ENCODE data around the gene SRD5A2.

The SRD5A2 gene, protein sequence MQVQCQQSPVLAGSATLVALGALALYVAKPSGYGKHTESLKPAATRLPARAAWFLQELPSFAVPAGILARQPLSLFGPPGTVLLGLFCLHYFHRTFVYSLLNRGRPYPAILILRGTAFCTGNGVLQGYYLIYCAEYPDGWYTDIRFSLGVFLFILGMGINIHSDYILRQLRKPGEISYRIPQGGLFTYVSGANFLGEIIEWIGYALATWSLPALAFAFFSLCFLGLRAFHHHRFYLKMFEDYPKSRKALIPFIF

DNA sequence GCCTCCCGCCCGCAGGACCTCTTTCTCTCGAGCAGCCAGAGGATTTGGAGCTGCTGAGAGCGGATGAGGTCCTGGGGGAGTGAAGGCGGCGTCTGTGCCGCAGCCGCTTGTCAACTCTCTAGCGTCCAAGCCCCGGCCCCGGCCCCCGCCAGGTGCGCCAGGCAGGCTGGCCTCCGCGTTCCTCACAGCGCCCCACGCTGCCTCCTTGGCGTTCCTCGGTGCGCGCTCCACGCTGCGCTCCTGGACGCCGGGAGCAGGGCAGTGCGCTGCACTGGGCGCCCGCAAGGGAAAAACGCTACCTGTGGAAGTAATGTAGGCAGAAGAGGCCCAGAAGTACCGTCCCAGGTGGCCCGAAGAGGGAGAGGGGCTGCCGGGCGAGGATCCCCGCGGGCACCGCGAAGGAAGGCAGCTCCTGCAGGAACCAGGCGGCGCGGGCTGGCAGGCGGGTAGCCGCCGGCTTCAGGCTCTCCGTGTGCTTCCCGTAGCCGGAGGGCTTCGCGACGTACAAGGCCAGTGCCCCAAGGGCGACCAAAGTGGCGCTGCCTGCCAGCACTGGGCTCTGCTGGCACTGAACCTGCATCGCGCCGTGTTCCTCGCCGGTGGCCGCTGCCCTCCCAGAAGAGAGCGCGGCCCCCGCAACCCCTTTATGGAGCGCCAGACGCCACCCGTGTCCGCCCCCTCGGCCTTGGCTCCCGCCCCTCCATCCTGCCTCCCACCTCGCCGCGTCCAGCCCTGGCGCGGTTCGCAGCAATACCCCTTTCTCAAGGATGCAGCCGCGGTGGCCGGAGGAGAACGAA lies at the start of gene SRD5A2:
SRD5A2 (minus strand) TSS at position 618 of the 797 bp plus-strand sequence; CDS start at position 580, 38 bp downstream.
- H3K27ac ChIP-seq = no peak within 1 kb of the TSS
- no peak for TF ChIP-seq ZFX (IDR thresholded peaks at IDR 0.05)
- TF ChIP-seq, protein P1, sequence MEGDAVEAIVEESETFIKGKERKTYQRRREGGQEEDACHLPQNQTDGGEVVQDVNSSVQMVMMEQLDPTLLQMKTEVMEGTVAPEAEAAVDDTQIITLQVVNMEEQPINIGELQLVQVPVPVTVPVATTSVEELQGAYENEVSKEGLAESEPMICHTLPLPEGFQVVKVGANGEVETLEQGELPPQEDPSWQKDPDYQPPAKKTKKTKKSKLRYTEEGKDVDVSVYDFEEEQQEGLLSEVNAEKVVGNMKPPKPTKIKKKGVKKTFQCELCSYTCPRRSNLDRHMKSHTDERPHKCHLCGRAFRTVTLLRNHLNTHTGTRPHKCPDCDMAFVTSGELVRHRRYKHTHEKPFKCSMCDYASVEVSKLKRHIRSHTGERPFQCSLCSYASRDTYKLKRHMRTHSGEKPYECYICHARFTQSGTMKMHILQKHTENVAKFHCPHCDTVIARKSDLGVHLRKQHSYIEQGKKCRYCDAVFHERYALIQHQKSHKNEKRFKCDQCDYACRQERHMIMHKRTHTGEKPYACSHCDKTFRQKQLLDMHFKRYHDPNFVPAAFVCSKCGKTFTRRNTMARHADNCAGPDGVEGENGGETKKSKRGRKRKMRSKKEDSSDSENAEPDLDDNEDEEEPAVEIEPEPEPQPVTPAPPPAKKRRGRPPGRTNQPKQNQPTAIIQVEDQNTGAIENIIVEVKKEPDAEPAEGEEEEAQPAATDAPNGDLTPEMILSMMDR (conservative IDR thresholded peaks at IDR 0.05) = no peak

DNA sequence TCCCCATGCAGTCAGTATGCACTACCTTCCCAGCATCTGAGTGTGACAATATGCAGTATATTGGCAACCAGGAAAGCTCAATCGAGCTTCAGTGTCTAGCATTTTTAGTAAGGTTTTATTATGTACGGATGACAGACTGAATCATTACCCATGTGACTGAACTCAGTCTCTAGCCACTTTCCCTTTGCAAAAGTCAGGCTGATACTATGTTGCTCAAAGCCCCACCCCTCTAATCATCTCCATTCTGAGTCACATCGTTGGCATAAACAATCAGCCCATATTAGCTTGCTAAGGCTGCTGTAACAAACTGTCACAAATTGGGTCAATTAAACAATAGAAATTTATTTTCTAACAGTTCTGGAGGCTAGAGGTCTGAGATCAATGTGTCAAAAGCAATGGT lies 25.8 kb upstream of the SRD5A2 start:
- no peak for TF ChIP-seq ZFX (IDR thresholded peaks at IDR 0.05)
- TF ChIP-seq, protein P1 (conservative IDR thresholded peaks at IDR 0.05) = no peak
- no peak overlapping the region for H3K27ac ChIP-seq

DNA sequence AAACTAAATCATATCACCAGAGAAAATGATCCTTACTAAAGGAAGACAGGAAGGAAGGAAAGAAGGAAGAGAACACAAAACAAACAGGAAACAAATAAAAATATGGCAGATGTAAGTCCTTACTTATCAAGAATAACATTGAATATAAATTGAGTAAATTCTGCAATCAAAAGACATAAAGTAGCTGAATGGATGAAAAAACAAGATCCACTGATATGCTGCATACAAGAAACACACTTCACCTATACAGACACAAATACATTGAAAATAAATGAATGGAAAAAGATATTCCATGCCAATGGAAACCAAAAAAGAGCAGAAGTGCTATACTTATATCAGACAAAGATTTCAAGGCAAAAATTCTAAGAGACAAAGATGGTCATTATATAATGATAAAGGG lies 18.0 kb upstream of the SRD5A2 start:
- TF ChIP-seq, protein P1 (conservative IDR thresholded peaks at IDR 0.05) = no peak
- H3K27ac ChIP-seq = no peak overlapping the region

DNA sequence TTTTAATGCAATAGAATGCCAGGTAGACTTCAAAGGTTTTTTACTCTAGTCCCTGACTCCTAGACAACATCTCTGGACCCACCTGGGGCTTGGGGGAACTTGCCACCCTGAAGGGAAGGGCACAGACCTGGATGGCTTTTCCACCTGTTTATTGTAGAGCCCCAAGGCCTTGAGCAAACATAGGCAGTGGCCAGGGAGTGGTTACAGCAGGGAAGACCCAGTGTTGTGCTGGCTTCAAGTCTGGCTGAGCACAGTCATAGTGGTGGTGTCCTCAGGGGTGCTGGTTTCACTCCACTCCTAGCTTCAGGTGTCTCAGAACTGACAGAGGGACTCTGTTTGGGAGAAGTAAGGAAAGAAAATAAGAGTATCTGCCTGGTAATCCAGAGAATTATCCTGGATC lies 5.5 kb upstream of the SRD5A2 start:
- H3K27ac ChIP-seq = no peak overlapping the region

DNA sequence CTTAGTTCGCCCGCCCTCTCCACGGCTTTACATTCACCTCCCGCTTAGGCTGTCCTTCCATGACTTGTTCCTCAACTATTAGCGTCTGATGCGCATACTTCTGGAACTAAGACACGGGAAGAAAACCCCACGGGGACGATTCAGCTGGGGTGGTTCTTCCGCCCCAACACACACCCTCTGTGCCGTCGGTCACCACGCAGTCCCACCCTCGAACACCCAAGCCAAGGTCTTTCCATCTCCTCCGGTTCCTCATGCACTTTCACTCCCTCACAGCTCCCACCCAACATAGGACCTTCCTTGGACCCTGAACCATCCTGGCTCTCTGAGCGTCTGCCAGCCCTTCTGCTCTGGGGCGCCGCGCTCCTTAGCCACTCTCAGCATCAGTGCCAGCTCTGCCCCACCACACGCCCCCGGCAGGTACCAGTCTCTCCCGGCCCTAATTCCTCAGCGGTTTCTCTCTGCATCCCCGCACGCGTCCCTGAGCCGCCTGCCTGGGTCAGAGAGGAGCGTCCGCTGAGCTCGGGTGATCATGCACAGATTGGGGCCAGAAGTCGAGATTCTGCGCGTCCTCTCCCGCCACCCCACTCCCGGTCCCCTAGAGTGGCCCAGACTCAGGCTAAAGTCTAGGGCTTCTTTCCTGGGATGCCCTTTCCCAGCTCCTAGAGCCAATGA lies 522 bp upstream of the SRD5A2 start:
- TF ChIP-seq ZFX (IDR thresholded peaks at IDR 0.05) = no peak
- TF ChIP-seq, protein P1 (conservative IDR thresholded peaks at IDR 0.05) = no peak
- H3K27ac ChIP-seq = no peak overlapping the region

More for the DNA sequence above, 5.5 kb upstream of the SRD5A2 start:
- TF ChIP-seq, protein P1 (conservative IDR thresholded peaks at IDR 0.05) = no peak
- no peak for TF ChIP-seq ZFX (IDR thresholded peaks at IDR 0.05)

DNA sequence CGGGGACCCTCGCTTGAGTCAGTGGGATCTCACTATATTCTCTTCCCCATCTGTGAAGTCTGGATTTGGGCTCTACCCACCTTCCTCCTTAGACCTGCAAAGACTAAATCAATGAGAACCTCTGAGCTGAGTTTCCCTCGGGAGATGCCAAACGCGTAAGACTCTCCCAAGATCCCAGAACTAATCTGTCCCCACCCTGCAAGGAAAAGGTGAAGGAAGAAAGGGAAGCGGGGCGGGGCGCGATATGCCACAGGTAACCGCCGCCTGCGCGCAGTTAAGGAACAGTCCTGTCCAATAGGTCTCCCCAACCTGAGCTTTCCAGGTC lies 780 bp downstream of the SRD5A2 start:
- H3K27ac ChIP-seq = no peak overlapping the region
- no peak for TF ChIP-seq ZFX (IDR thresholded peaks at IDR 0.05)
- TF ChIP-seq, protein P1 (conservative IDR thresholded peaks at IDR 0.05) = no peak

DNA sequence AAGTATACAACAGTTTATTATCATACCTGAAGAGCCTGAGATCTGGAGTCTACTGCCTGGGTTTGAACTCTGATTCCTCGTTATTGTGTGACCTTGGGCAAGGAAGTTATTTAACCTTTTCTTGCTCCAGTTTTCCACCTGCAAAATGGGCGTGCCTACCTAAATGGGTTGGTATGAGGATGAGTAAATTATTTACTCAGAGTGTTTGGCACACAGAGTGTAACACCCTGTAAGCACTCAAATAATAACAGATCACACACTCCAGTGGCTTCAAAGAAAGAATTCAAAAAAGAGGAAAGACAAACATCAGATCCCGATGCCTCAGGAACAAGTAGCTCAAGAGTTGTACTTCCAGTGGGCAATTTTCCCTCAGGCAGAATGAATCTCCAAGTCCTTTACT lies 2.4 kb downstream of the SRD5A2 start:
- H3K27ac ChIP-seq = no peak overlapping the region
- TF ChIP-seq ZFX (IDR thresholded peaks at IDR 0.05) = no peak
- TF ChIP-seq, protein P1 (conservative IDR thresholded peaks at IDR 0.05) = no peak
